ENCODE data around the gene FOXC1. TPM values are rescaled to one million over a fixed set of nuclear protein-coding genes. Genes with fewer than 3 reads are reported as not detected.

FOXC1 gene
- total RNA-seq, 4 donors from 2014 or later: 0.92 to 3.9 (median 2.0) TPM

DNA sequence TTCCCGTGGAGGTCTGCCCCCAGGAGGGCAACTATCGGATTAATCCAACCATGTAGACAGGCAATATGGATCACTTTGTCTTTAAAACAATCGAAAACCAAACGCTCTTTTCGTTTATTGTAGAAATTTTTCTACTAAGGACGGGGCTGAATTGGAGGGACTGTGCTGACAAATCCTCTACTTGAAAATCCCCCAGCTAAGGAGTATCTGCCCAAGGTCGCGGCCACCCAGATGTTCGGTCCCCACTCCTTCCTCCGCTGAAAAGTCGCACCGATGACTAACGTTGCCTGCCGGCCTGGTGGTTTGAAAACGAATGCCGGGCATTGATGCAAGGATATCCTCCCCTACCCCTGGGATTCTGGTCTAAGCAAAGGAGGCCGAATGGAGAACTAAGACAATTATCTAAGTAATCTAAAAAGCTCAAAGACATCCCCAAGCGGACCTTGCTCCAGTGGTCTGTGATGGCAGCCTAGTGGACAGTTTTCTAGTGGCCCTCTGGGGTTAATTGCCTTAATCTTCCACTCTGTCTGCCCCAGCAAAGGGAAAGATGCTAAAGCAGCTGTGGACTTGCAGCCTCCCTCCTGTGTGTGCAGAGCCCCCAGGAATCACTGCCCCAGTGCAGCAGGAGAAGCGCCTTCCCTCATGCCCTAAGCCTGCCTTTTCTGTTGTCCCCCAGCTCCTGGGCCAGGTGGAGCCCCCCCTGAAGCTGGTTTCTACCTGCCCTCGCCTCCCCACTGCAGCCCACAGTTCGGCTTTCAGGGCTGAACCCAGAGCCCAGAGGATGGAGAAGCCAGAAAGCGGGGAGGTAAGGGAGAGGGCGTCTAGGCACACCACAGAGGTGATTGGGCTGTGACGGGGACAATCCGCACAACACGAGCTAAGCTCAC lies 3.6 kb upstream of the FOXC1 start:
- in situ Hi-C loops (cut with MboI; ENCODE audit: low sequenced_read_pairs in 4 of 4): loop anchor here (10.0 to 25.0 kb wide), 3 partner anchors 499 to 749 kb away; no protein-coding TSS in a partner anchor
- Histone ChIP-seq H3K4me3 (no peak overlapping the region), H3K9me3 (no peaks in the 10 kb centered on the region), H3K27ac (no peak overlapping the region), H3K4me1 (peaks cover 3 to 26% of the 10 kb centered on the region in 2 donors), H3K36me3 (no peaks in the 10 kb centered on the region), H3K27me3 (peaks cover 70 to 76% (median 70%) of the 10 kb centered on the region in 3 donors)
- intact Hi-C loops (cut with DNase I; ENCODE audit: low total_unique reads): loop anchor here (1.0 to 5.0 kb wide), 3 partner anchors 81 to 845 kb away; no protein-coding TSS in a partner anchor
- DNase-seq: no peak
- TF ChIP-seq, protein P1, sequence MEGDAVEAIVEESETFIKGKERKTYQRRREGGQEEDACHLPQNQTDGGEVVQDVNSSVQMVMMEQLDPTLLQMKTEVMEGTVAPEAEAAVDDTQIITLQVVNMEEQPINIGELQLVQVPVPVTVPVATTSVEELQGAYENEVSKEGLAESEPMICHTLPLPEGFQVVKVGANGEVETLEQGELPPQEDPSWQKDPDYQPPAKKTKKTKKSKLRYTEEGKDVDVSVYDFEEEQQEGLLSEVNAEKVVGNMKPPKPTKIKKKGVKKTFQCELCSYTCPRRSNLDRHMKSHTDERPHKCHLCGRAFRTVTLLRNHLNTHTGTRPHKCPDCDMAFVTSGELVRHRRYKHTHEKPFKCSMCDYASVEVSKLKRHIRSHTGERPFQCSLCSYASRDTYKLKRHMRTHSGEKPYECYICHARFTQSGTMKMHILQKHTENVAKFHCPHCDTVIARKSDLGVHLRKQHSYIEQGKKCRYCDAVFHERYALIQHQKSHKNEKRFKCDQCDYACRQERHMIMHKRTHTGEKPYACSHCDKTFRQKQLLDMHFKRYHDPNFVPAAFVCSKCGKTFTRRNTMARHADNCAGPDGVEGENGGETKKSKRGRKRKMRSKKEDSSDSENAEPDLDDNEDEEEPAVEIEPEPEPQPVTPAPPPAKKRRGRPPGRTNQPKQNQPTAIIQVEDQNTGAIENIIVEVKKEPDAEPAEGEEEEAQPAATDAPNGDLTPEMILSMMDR (IDR thresholded peaks at IDR 0.05 in 4 of 5, conservative IDR thresholded peaks at IDR 0.05 in 1 of 5): no peak
- TF ChIP-seq POLR2A (IDR thresholded peaks at IDR 0.05): no peak
- ATAC-seq: no peak

DNA sequence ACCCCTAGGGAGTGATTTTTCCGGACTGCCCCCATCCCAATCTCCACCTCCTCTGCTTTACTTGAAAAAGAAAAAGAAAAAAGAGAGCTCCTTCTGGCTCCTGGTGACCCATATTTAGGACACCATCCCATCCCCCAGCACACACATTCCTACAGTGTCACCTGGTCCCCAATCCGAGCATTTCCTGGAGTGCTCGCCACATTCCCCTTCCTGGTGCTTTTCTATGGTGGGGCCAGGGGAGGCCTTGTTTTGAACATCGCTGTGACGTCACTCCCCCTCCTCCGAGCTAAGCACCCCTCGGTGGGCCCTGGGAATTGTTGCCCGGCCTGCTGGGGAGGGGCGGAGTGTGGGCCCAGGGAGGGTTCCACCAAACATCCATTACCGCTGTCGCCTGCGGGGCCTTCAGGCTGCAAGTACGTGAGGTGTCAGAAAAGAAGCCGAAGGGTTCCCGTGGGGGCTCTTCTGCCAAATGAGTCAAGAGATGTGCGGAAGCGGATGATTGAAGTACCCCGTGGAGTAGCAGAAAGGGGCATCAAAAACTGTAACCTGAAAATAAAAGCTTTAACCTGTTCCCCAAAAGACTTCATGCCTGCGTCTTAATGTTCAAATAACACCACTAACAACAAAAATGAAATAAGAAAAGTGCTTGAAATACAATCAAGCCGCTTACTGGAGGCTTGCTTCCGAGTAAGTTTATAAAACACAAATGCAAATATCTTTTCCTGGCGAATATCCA lies 2.8 kb upstream of the FOXC1 start:
- DNase-seq (no peak), ATAC-seq (no peak)
- no peak for TF ChIP-seq POLR2A (IDR thresholded peaks at IDR 0.05)
- TF ChIP-seq, protein P1 (IDR thresholded peaks at IDR 0.05 in 4 of 5, conservative IDR thresholded peaks at IDR 0.05 in 1 of 5): no peak
- Histone ChIP-seq H3K4me1 (peaks cover 3 to 27% of the 10 kb centered on the region in 2 donors), H3K4me3 (no peak overlapping the region), H3K9me3 (no peaks in the 10 kb centered on the region), H3K36me3 (no peaks in the 10 kb centered on the region), H3K27ac (no peak overlapping the region), H3K27me3 (peaks cover 70 to 75% (median 73%) of the 10 kb centered on the region in 3 donors)
- intact Hi-C loops (cut with DNase I; ENCODE audit: low total_unique reads) (loop anchor here (5.0 kb wide), 1 partner anchor 80 kb away; no protein-coding TSS in a partner anchor), in situ Hi-C loops (cut with MboI; ENCODE audit: low sequenced_read_pairs in 4 of 4) (loop anchor here (10.0 to 25.0 kb wide), 3 partner anchors 498 to 748 kb away; no protein-coding TSS in a partner anchor)

DNA sequence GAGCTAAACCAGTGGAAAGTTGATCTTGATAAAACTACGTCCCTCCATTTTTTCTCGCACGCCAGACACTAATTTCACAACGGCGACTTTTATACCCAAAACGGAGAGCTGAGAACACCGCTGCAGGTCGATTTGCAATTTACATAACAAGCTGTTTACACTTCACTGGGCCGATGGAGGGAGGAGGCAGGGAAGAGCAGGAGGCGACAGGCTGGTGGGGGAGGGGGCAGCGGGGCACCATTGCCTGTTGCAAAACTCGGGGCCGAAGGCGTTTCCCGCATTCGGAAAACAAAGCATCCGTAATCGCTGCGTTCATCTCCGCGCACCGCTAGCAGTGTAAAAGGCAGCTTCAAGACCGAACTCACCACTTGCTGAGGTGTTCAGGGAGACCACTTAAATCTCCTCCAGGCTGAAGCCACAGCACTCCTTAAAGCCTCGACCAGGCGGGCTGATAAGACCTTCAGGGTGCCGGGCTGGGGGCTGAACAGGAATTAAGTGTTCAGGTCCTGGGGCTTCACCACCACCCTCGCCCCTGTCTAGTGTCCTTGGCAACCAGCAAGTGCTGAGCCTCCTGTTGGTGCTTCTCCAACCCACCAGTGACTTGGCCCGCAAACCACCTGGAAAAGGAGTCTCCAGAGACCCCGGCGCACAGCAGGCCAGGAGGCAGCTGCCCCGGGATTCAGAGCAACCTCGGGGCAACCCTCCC lies 2.0 kb upstream of the FOXC1 start:
- Histone ChIP-seq H3K4me1 (peaks cover 9 to 28% of the 10 kb centered on the region in 2 donors), H3K36me3 (no peaks in the 10 kb centered on the region), H3K4me3 (no peak overlapping the region), H3K27me3 (peaks cover 76 to 77% (median 77%) of the 10 kb centered on the region in 3 donors), H3K9me3 (no peaks in the 10 kb centered on the region), H3K27ac (no peak overlapping the region)
- ATAC-seq (no peak), DNase-seq (no peak)
- TF ChIP-seq, protein P1 (IDR thresholded peaks at IDR 0.05 in 4 of 5, conservative IDR thresholded peaks at IDR 0.05 in 1 of 5): no peak
- TF ChIP-seq POLR2A (IDR thresholded peaks at IDR 0.05): no peak
- in situ Hi-C loops (cut with MboI; ENCODE audit: low sequenced_read_pairs in 4 of 4): loop anchor here (10.0 to 25.0 kb wide), 3 partner anchors 497 to 747 kb away; no protein-coding TSS in a partner anchor
- intact Hi-C loops (cut with DNase I; ENCODE audit: low total_unique reads): loop anchor here (2.0 to 5.0 kb wide), 2 partner anchors 80 to 637 kb away; partner anchors contain the start of gene GMDS
